Measurements from ENCODE around the gene ANKRD55. TPM values are rescaled to one million over a fixed set of nuclear protein-coding genes. Genes with fewer than 3 reads are reported as not detected.
A peak's percentile ranks its signal among the peaks of the same experiment; 100 is the strongest.

ANKRD55 gene
- total RNA-seq, 2 experiments from 2014 or later: 9.7 to 10.2 TPM

- Histone ChIP-seq H3K27me3 (ENCODE audit: control insufficient read depth in 1 of 2, insufficient read depth in 2 of 2, low read length in 2 of 2) (no peaks in the 10 kb centered on the region), H3K9me3 (ENCODE audit: control insufficient read depth in 1 of 2, insufficient read depth in 1 of 2, low read length in 2 of 2) (no peaks in the 10 kb centered on the region), H3K4me3 (ENCODE audit: low read length) (no peak overlapping the region), H3K27ac (ENCODE audit: low read depth in 1 of 2, low read length in 2 of 2) (no peak overlapping the region), H3K36me3 (ENCODE audit: insufficient read depth, low read length) (no peaks in the 10 kb centered on the region), H3K4me1 (ENCODE audit: insufficient read depth, low read length) (no peaks in the 10 kb centered on the region)
- TF ChIP-seq CTCF (IDR thresholded peaks at IDR 0.05): no peak
- Mint-ChIP-seq H3K36me3 (ENCODE audit: low read depth) (no peaks in the 10 kb centered on the region), H3K27me3 (no peaks in the 10 kb centered on the region), H3K9me3 (no peaks in the 10 kb centered on the region), H3K4me3 (no peak overlapping the region), H3K27ac (no peak overlapping the region), H3K4me1 (ENCODE audit: low read depth) (peaks cover 15% of the 10 kb centered on the region)
- POLR2A ChIA-PET: interaction anchor here (0.6 kb wide), 2 partner anchors 109 to 540 kb away, joined by 3 read pairs; no protein-coding TSS in a partner anchor
- no peak for DNase-seq
- intact Hi-C loops (cut with DNase I, micrococcal nuclease): no loop called here
- ATAC-seq (ENCODE audit: poor library complexity): no peak
- CTCF ChIA-PET: no interaction called here
Observed at GRCh38 chr5:56176871-56177533, 56.1 kb downstream of the ANKRD55 start.

DNA sequence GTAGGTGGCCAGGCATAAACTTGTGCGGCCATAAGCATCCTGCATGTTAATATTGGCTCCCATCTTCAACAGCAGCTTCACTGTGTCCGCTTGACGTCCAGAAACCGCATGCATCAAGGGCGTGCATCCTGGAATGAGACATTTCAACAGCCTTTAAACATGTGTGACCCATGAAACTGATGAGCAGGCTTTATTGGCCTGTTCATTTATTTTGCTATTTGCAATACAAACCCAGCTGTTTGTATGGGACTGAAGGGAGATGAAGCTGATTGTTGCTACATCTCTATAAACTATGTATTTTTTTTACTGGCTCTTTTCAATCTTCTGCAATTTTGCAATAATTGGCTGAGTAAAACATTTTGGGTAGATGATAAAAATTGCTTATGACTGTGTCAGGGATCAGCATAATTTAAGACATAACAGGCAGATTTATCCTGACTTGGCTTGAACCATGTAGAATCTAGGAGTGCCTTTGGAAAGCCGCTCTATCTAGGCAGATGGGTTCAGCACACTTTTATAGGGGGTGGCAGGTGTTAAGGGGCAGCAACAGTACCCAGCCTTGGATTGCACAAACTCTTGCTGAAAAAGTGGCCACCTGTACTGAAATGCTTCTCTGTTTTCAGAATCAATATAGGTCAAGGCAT lies 56.9 kb downstream of the ANKRD55 start:
- Mint-ChIP-seq H3K4me3 (no peak overlapping the region), H3K9me3 (no peaks in the 10 kb centered on the region), H3K36me3 (ENCODE audit: low read depth) (no peaks in the 10 kb centered on the region), H3K27ac (no peak overlapping the region), H3K4me1 (ENCODE audit: low read depth) (peaks cover 15% of the 10 kb centered on the region), H3K27me3 (no peaks in the 10 kb centered on the region)
- DNase-seq: no peak
- ChIA-PET POLR2A (no interaction called here), CTCF (no interaction called here)
- Histone ChIP-seq H3K9me3 (ENCODE audit: control insufficient read depth in 1 of 2, insufficient read depth in 1 of 2, low read length in 2 of 2) (no peaks in the 10 kb centered on the region), H3K4me3 (ENCODE audit: low read length) (no peak overlapping the region), H3K4me1 (ENCODE audit: insufficient read depth, low read length) (no peaks in the 10 kb centered on the region), H3K27me3 (ENCODE audit: control insufficient read depth in 1 of 2, insufficient read depth in 2 of 2, low read length in 2 of 2) (no peaks in the 10 kb centered on the region), H3K27ac (ENCODE audit: low read depth in 1 of 2, low read length in 2 of 2) (no peak overlapping the region), H3K36me3 (ENCODE audit: insufficient read depth, low read length) (no peaks in the 10 kb centered on the region)
- no peak for TF ChIP-seq CTCF (IDR thresholded peaks at IDR 0.05)
- ATAC-seq (ENCODE audit: poor library complexity): no peak
- intact Hi-C loops (cut with DNase I, micrococcal nuclease): no loop called here

GRCh38 chr5:56175488-56175887 lies 57.6 kb downstream of the ANKRD55 start:
- DNase-seq (peak in 1 of 14 experiments; percentile 44), ATAC-seq (ENCODE audit: poor library complexity) (no peak)
- Mint-ChIP-seq H3K9me3 (no peaks in the 10 kb centered on the region), H3K4me3 (no peak overlapping the region), H3K27me3 (no peaks in the 10 kb centered on the region), H3K4me1 (ENCODE audit: low read depth) (peaks cover 15% of the 10 kb centered on the region), H3K27ac (no peak overlapping the region), H3K36me3 (ENCODE audit: low read depth) (no peaks in the 10 kb centered on the region)
- ChIA-PET POLR2A (no interaction called here), CTCF (no interaction called here)
- Histone ChIP-seq H3K36me3 (ENCODE audit: insufficient read depth, low read length) (no peaks in the 10 kb centered on the region), H3K4me3 (ENCODE audit: low read length) (no peak overlapping the region), H3K4me1 (ENCODE audit: insufficient read depth, low read length) (no peaks in the 10 kb centered on the region), H3K27me3 (ENCODE audit: control insufficient read depth in 1 of 2, insufficient read depth in 2 of 2, low read length in 2 of 2) (no peaks in the 10 kb centered on the region), H3K27ac (ENCODE audit: low read depth in 1 of 2, low read length in 2 of 2) (no peak overlapping the region), H3K9me3 (ENCODE audit: control insufficient read depth in 1 of 2, insufficient read depth in 1 of 2, low read length in 2 of 2) (no peaks in the 10 kb centered on the region)
- intact Hi-C loops (cut with DNase I, micrococcal nuclease): no loop called here
- TF ChIP-seq CTCF (IDR thresholded peaks at IDR 0.05): no peak
